Measurements from ENCODE around the gene LINC00632. TPM values are rescaled to one million over a fixed set of nuclear protein-coding genes. Genes with fewer than 3 reads are reported as not detected.

Gene LINC00632
- total and polyA plus RNA-seq, 2 donors (not counting 1 experiment from before 2014, with no cell fraction given): not detected

DNA sequence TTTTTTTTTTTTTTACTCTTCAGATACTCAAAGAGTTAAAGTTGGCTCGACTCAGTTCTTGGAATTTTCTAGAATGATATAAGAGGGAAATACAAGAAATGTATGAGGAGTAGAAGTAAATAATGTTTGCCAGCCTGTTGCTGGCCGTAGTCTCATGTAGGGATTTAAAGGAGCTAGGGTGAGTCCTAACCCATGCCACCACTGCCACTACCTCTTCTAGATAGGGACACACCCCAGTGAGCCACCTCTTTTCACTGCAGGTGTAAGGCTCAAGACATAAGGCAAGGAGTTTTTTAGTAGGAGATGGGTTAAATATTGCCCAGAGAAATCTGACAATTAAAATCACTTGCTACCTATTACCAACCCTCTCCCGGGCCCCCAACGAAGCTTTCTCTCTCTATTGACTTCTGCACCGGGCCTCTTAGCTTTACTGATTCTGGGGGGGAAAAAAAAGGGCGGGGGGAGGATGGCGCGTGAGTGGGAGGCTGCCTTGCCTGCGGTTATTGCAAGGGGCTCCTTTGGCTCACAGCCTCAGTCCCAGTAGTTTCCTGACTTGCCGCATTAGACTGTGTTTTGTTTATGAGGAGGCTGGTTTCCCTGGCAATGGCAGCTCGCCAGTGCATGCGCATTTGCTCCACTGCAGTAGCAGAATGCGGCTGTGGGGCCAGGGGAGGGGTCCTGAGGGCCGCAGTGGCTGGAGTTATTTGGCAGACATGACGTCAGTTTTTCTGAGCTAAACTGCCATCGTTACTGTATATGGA is 3.0 kb downstream of the LINC00632 start:
- Mint-ChIP-seq H3K4me3 (no peak overlapping the region), H3K27me3 (peaks cover 3% of the 10 kb centered on the region), H3K4me1 (no peaks in the 10 kb centered on the region), H3K27ac (no peak overlapping the region), H3K9me3 (ENCODE audit: insufficient read depth) (no peaks in the 10 kb centered on the region)
- Histone ChIP-seq H3K4me2 (replicated peaks; ENCODE audit: low read depth, low read length, poor library complexity, severe bottlenecking) (no peak overlapping the region), H3K9me3 (ENCODE audit: control extremely low read depth in 1 of 3, control insufficient read depth in 2 of 3, insufficient read depth in 1 of 3, low read length in 2 of 3) (no peaks in the 10 kb centered on the region), H2AFZ (ENCODE audit: insufficient read depth, low read depth, low read length, poor library complexity, severe bottlenecking) (no peak overlapping the region), H3K4me3 (ENCODE audit: control extremely low read depth in 1 of 5, extremely low read depth in 1 of 5, insufficient read depth in 1 of 5, low read depth in 2 of 5, low read length in 4 of 5) (no peak overlapping the region), H3K9ac (ENCODE audit: low read length) (no peak overlapping the region), H3K4me1 (ENCODE audit: control insufficient read depth in 2 of 2, insufficient read depth in 2 of 2, low read length in 2 of 2) (no peaks in the 10 kb centered on the region), H4K20me1 (ENCODE audit: control insufficient read depth, insufficient read depth, low read length, poor library complexity, severe bottlenecking) (no peaks in the 10 kb centered on the region), H3K27ac (ENCODE audit: low read length in 2 of 2) (no peak overlapping the region), H3K27me3 (replicated peaks in 1 of 4; ENCODE audit: control extremely low read depth in 1 of 4, control insufficient read depth in 3 of 4, insufficient read depth in 4 of 4, low read length in 3 of 4) (no peaks in the 10 kb centered on the region), H3K79me2 (ENCODE audit: control insufficient read depth, insufficient read depth, low read length) (no peaks in the 10 kb centered on the region), H3K36me3 (replicated peaks in 1 of 2; ENCODE audit: control extremely low read depth in 1 of 2, control insufficient read depth in 1 of 2, extremely low read depth in 1 of 2, insufficient read depth in 2 of 2, low read length in 1 of 2) (no peaks in the 10 kb centered on the region)
- TF ChIP-seq, protein P1, sequence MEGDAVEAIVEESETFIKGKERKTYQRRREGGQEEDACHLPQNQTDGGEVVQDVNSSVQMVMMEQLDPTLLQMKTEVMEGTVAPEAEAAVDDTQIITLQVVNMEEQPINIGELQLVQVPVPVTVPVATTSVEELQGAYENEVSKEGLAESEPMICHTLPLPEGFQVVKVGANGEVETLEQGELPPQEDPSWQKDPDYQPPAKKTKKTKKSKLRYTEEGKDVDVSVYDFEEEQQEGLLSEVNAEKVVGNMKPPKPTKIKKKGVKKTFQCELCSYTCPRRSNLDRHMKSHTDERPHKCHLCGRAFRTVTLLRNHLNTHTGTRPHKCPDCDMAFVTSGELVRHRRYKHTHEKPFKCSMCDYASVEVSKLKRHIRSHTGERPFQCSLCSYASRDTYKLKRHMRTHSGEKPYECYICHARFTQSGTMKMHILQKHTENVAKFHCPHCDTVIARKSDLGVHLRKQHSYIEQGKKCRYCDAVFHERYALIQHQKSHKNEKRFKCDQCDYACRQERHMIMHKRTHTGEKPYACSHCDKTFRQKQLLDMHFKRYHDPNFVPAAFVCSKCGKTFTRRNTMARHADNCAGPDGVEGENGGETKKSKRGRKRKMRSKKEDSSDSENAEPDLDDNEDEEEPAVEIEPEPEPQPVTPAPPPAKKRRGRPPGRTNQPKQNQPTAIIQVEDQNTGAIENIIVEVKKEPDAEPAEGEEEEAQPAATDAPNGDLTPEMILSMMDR (IDR thresholded peaks at IDR 0.05): no peak
- TF ChIP-seq EZH2 (IDR thresholded peaks at IDR 0.05; ENCODE audit: borderline replicate concordance, insufficient read depth, low read depth, low read length, poor library complexity, severe bottlenecking): no peak
- ChIA-PET CTCF (no interaction called here), POLR2A (no interaction called here)
- no peak for DNase-seq
- intact Hi-C loops (cut with micrococcal nuclease): no loop called here
- ATAC-seq (ENCODE audit: low read depth): no peak
- WGBS (ENCODE audit: insufficient coverage): 5% methylated on average over 3 of the region's 16 CpGs

DNA sequence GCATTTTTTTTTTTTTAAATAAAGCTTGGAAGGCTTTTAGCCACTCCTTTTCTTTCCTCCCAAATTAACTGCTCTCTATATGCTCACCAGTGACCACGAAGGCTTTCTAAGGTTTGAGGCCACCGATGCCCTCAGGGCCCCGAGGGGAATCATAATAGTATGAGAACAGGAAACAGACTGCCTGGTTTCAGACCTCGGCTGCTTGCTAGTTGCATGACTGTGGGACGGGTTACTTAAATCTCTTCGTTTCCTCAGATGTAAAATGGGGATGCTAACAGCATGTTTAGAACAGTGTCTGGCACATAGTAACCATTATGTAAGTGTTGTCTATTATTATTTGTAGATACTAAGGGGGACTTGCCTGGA is 3.6 kb downstream of the LINC00632 start:
- H3K4me3 Mint-ChIP-seq: no peak overlapping the region
- no peaks in the 10 kb centered on the region for H3K9me3 Mint-ChIP-seq (ENCODE audit: insufficient read depth)
- Histone ChIP-seq H3K27me3 (replicated peaks in 1 of 4; ENCODE audit: control extremely low read depth in 1 of 4, control insufficient read depth in 3 of 4, insufficient read depth in 4 of 4, low read length in 3 of 4) (no peaks in the 10 kb centered on the region), H3K27ac (ENCODE audit: low read length in 2 of 2) (no peak overlapping the region), H3K4me3 (ENCODE audit: control extremely low read depth in 1 of 5, extremely low read depth in 1 of 5, insufficient read depth in 1 of 5, low read depth in 2 of 5, low read length in 4 of 5) (no peak overlapping the region), H2AFZ (ENCODE audit: insufficient read depth, low read depth, low read length, poor library complexity, severe bottlenecking) (no peak overlapping the region), H3K9me3 (ENCODE audit: control extremely low read depth in 1 of 3, control insufficient read depth in 2 of 3, insufficient read depth in 1 of 3, low read length in 2 of 3) (no peaks in the 10 kb centered on the region), H3K36me3 (replicated peaks in 1 of 2; ENCODE audit: control extremely low read depth in 1 of 2, control insufficient read depth in 1 of 2, extremely low read depth in 1 of 2, insufficient read depth in 2 of 2, low read length in 1 of 2) (no peaks in the 10 kb centered on the region), H3K4me2 (replicated peaks; ENCODE audit: low read depth, low read length, poor library complexity, severe bottlenecking) (no peak overlapping the region), H3K79me2 (ENCODE audit: control insufficient read depth, insufficient read depth, low read length) (no peaks in the 10 kb centered on the region), H4K20me1 (ENCODE audit: control insufficient read depth, insufficient read depth, low read length, poor library complexity, severe bottlenecking) (no peaks in the 10 kb centered on the region), H3K9ac (ENCODE audit: low read length) (no peak overlapping the region), H3K4me1 (ENCODE audit: control insufficient read depth in 2 of 2, insufficient read depth in 2 of 2, low read length in 2 of 2) (no peaks in the 10 kb centered on the region)
- ChIA-PET POLR2A (no interaction called here), CTCF (no interaction called here)
- intact Hi-C loops (cut with micrococcal nuclease): no loop called here
- WGBS (ENCODE audit: insufficient coverage): no CpG with 5 or more reads among the region's 6 CpGs
- H3K27ac Mint-ChIP-seq: no peak overlapping the region
- TF ChIP-seq, protein P1 (IDR thresholded peaks at IDR 0.05): no peak
- TF ChIP-seq EZH2 (IDR thresholded peaks at IDR 0.05; ENCODE audit: borderline replicate concordance, insufficient read depth, low read depth, low read length, poor library complexity, severe bottlenecking): no peak
- DNase-seq (no peak), ATAC-seq (ENCODE audit: low read depth) (no peak)
- H3K27me3 Mint-ChIP-seq: peaks cover 3% of the 10 kb centered on the region
- H3K4me1 Mint-ChIP-seq: no peaks in the 10 kb centered on the region

Data from B cell (primary cell).